ENCODE results near the gene MAP4K5. TPM values are rescaled to one million over a fixed set of nuclear protein-coding genes. Genes with fewer than 3 reads are reported as not detected.
"Not testable (repeated sequence)": the region's sequence is repeated elsewhere in the genome, so short reads cannot be mapped to it uniquely, and the experiment has no call there.

MAP4K5 gene
- total RNA-seq, 1 donor = 109 TPM

GRCh38 chr14:50516091-50516490 lies 16.3 kb downstream of the MAP4K5 start:
- H3K4me3 ChIP-seq (ENCODE audit: low read depth, low read length) = no peak overlapping the region
- TF ChIP-seq CTCF (IDR thresholded peaks at IDR 0.05; ENCODE audit: insufficient read depth, low read depth, low read length) = no peak
- no peak for DNase-seq (ENCODE audit: low read depth)

GRCh38 chr14:50512463-50512862 lies 19.9 kb downstream of the MAP4K5 start:
- TF ChIP-seq CTCF (IDR thresholded peaks at IDR 0.05; ENCODE audit: insufficient read depth, low read depth, low read length) = no peak
- no peak for DNase-seq (ENCODE audit: low read depth)
- no peak overlapping the region for H3K4me3 ChIP-seq (ENCODE audit: low read depth, low read length)

GRCh38 chr14:50510157-50510556 lies 22.2 kb downstream of the MAP4K5 start:
- TF ChIP-seq CTCF (IDR thresholded peaks at IDR 0.05; ENCODE audit: insufficient read depth, low read depth, low read length) = no peak
- DNase-seq (ENCODE audit: low read depth) = no peak
- H3K4me3 ChIP-seq (ENCODE audit: low read depth, low read length) = no peak overlapping the region

- not testable (repeated sequence) for DNase-seq (ENCODE audit: low read depth); H3K4me3 ChIP-seq (ENCODE audit: low read depth, low read length)
These were observed 25.3 kb downstream of the MAP4K5 start for GRCh38 chr14:50507078-50507477.

- TF ChIP-seq CTCF (IDR thresholded peaks at IDR 0.05; ENCODE audit: insufficient read depth, low read depth, low read length) = no peak
- H3K4me3 ChIP-seq (ENCODE audit: low read depth, low read length) = no peak overlapping the region
- DNase-seq (ENCODE audit: low read depth) = peak; percentile 15
These were observed 30.7 kb downstream of the MAP4K5 start for GRCh38 chr14:50501642-50502041.

- H3K4me3 ChIP-seq (ENCODE audit: low read depth, low read length) = no peak overlapping the region
- DNase-seq (ENCODE audit: low read depth) = no peak
- TF ChIP-seq CTCF (IDR thresholded peaks at IDR 0.05; ENCODE audit: insufficient read depth, low read depth, low read length) = no peak
These were observed 35.0 kb downstream of the MAP4K5 start for GRCh38 chr14:50497351-50497750.

GRCh38 chr14:50489851-50490250 lies 42.5 kb downstream of the MAP4K5 start:
- TF ChIP-seq CTCF (IDR thresholded peaks at IDR 0.05; ENCODE audit: insufficient read depth, low read depth, low read length) = no peak
- no peak for DNase-seq (ENCODE audit: low read depth)
- no peak overlapping the region for H3K4me3 ChIP-seq (ENCODE audit: low read depth, low read length)
